PFSK-1 (cell line): ENCODE measurements around the gene LDLRAD3.

ENCODE experiments used
- FOXP2 ChIP-seq: optimal IDR thresholded peaks from 2 replicates; pipeline ENCODE3; 2011; ENCODE audit warnings: borderline replicate concordance, control low read depth, inconsistent platforms; ENCODE audit not compliant: insufficient read depth; ENCODE audit errors: extremely low read length, extremely low read depth
- POLR2AphosphoS5 ChIP-seq: IDR thresholded peaks from 2 replicates; pipeline ENCODE4 v1.6.1; 2012; ENCODE audit warnings: low read depth, mild to moderate bottlenecking, control low read depth, low read length, moderate library complexity
- SIN3A ChIP-seq: IDR thresholded peaks from 2 replicates; pipeline ENCODE4 v1.6.1; 2012; ENCODE audit warnings: mild to moderate bottlenecking, low read length, moderate library complexity, borderline replicate concordance; ENCODE audit not compliant: insufficient read depth
- TAF1 ChIP-seq: IDR thresholded peaks from 2 replicates; pipeline ENCODE4 v1.6.1; 2012; ENCODE audit warnings: low read length, control low read depth, borderline replicate concordance; ENCODE audit not compliant: insufficient read depth
- TF ChIP-seq, protein P1 (sequence below), 2 experiments: IDR thresholded peaks; 2 replicates each; pipeline versions ENCODE4 v1.6.1 to v1.8.0; 2011 to 2012; ENCODE audit warnings: low read depth in 2 of 2, low read length in 2 of 2, control low read depth in 1 of 2, inconsistent platforms in 1 of 2, mild to moderate bottlenecking in 1 of 2, moderate library complexity in 1 of 2; ENCODE audit not compliant: insufficient read depth in 1 of 2

The LDLRAD3 gene

DNA sequence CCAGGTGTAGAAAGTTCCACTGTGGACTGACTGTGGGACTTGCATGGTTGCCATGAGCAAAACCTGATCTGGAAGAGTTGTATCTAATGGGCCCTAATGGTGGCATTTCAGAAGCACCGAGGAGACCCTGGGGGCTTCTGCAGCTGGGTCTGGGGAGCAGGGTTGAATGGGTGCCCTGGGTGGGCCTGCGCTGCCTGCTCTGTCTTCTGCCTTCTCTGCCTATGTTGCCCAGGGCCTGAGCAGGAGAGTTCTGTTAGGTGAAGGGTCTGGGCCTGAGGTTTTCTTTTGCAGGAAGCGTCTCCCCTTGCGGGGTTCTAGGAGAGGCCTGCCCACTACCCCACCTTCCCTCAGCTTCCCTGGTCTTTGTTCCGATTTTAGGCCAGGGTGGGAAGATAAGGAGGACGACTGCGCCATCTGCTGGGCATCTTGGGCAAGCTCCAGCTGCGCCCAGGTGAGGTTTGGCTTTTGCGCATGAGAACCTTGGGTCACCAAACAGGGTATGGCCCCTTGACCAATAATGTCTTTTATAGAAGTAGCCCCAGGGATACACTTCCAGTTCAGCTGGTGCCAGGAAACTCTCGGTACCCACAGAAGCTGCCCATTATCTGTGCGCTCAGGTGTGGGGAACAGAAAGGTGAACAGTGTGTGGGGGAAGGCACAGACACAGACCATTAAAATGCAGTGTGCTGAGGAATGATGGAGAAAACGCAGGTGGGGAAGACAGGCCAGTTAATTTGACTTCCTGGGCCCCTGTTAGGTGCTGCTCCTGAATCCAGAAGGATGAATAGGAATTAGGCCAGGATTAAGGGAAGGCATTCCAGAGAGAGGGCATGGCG, 322.1 kb downstream of the LDLRAD3 start:
- TF ChIP-seq TAF1 (no peak), SIN3A (no peak), POLR2AphosphoS5 (no peak), FOXP2 (no peak)
- TF ChIP-seq, protein P1, sequence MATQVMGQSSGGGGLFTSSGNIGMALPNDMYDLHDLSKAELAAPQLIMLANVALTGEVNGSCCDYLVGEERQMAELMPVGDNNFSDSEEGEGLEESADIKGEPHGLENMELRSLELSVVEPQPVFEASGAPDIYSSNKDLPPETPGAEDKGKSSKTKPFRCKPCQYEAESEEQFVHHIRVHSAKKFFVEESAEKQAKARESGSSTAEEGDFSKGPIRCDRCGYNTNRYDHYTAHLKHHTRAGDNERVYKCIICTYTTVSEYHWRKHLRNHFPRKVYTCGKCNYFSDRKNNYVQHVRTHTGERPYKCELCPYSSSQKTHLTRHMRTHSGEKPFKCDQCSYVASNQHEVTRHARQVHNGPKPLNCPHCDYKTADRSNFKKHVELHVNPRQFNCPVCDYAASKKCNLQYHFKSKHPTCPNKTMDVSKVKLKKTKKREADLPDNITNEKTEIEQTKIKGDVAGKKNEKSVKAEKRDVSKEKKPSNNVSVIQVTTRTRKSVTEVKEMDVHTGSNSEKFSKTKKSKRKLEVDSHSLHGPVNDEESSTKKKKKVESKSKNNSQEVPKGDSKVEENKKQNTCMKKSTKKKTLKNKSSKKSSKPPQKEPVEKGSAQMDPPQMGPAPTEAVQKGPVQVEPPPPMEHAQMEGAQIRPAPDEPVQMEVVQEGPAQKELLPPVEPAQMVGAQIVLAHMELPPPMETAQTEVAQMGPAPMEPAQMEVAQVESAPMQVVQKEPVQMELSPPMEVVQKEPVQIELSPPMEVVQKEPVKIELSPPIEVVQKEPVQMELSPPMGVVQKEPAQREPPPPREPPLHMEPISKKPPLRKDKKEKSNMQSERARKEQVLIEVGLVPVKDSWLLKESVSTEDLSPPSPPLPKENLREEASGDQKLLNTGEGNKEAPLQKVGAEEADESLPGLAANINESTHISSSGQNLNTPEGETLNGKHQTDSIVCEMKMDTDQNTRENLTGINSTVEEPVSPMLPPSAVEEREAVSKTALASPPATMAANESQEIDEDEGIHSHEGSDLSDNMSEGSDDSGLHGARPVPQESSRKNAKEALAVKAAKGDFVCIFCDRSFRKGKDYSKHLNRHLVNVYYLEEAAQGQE (IDR thresholded peaks at IDR 0.05; ENCODE audit: insufficient read depth in 1 of 2, low read depth in 2 of 2, low read length in 2 of 2) = no peak

DNA sequence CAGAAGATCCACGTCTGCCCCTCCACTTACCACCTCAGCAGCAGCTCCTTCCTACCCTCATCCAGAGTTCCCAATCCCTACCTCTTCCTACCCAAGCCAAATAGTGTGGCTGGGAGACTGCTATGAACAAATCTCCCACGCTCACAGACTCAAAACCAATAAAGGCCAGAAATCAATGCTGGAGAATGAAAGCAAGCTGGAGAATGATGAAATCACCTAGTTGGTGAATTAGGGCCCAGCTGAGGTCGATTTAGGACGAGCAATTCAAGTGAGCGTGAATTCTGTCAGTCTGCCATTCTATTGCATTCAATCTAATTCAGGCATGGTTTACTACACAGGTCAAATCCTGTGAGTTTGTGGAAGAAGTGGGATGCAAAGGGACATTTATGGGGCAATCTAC, 322.9 kb downstream of the LDLRAD3 start:
- TF ChIP-seq TAF1 (no peak), FOXP2 (no peak), SIN3A (no peak), POLR2AphosphoS5 (no peak)
- TF ChIP-seq, protein P1 (IDR thresholded peaks at IDR 0.05; ENCODE audit: insufficient read depth in 1 of 2, low read depth in 2 of 2, low read length in 2 of 2) = no peak

DNA sequence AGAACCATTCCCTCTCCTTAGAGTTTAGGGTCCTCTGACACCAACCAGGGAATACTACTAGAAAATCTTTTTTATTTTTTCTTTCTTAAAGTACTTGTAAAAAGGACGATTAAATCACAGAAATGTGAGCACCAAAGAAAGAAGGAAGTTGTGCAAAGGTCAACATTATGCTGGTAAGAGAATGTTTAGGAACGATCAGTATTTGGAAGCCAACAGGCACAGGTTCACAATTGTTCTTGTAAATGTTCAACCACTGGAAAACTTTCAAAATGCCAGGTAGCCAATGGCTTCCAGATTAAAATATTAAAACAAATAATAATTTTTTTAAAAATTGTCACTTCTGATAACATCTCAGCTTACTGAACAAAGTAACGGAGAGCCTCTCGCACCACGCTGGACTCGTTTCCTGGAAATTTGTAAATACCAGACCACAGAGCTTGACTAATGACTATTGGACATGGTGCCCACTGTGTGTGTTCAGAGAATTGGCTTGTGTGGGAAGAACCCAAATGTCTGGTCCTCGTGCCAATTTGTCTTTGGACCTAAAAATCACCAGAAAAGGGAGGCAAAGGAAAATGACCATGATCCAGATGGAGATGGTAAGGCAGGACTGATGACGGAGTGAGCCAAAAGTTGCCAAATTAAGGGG, 324.6 kb downstream of the LDLRAD3 start:
- no peak for TF ChIP-seq FOXP2
- TF ChIP-seq POLR2AphosphoS5 = no peak
- TF ChIP-seq, protein P1 (IDR thresholded peaks at IDR 0.05; ENCODE audit: insufficient read depth in 1 of 2, low read depth in 2 of 2, low read length in 2 of 2) = no peak
- TF ChIP-seq SIN3A = no peak
- TF ChIP-seq TAF1 = no peak

DNA sequence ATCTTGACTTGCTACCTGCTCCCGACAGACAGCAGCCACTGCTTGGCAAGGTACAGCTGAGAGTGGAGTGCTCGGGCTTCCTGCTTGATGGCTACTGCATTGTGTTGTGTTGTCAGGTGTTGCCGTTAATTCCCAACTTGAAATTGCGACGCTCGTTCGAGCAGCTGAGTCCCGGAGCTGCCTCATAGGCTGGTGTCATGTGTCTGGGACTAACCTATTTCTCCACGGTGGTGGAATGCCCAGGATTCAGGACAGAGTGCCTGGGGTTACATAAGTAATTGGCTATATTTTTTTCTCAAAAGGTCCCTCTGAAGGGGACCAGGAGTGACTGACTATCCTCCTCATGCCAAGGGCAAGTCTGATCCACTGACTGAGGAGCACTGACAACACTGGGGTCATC, 326.8 kb downstream of the LDLRAD3 start:
- TF ChIP-seq, protein P1 (IDR thresholded peaks at IDR 0.05; ENCODE audit: insufficient read depth in 1 of 2, low read depth in 2 of 2, low read length in 2 of 2) = no peak
- no peak for TF ChIP-seq TAF1
- no peak for TF ChIP-seq POLR2AphosphoS5
- no peak for TF ChIP-seq SIN3A
